Loucy (cell line): Measurements from ENCODE around the gene LRBA.

ENCODE experiments used
- H2AFZ ChIP-seq: fragments of 200-600 bp; sonication (generic); 2 replicates; pipeline ENCODE4 v1.6.0; 2016; ENCODE audit warnings: antibody characterized with exemption, mild to moderate bottlenecking, low read length, moderate library complexity
- H3F3A ChIP-seq: fragments of 200-600 bp; 2 replicates; pipeline ENCODE4 v1.6.0; 2016; ENCODE audit warnings: antibody characterized with exemption, low read depth, mild to moderate bottlenecking
- H3K27me3 ChIP-seq: fragments of 200-600 bp; sonication (generic); 2 replicates; pipeline ENCODE4 v1.6.1; 2014; ENCODE audit warnings: low read length, mild to moderate bottlenecking; ENCODE audit not compliant: insufficient read depth, poor library complexity, severe bottlenecking
- H3K36me3 ChIP-seq: fragments of 200-600 bp; sonication (generic); 2 replicates; pipeline ENCODE4 v1.6.1; 2016; ENCODE audit warnings: low read length; ENCODE audit not compliant: insufficient read depth
- H3K4me1 ChIP-seq: fragments of 200-600 bp; sonication (generic); 2 replicates; pipeline ENCODE4 v1.5.1; 2014; ENCODE audit warnings: low read length, mild to moderate bottlenecking; ENCODE audit not compliant: insufficient read depth, poor library complexity, severe bottlenecking
- H3K4me2 ChIP-seq: fragments of 200-600 bp; sonication (generic); 2 replicates; pipeline ENCODE4 v1.6.0; 2014; ENCODE audit warnings: antibody characterized with exemption, low read length, low read depth, mild to moderate bottlenecking; ENCODE audit not compliant: poor library complexity, severe bottlenecking
- H3K4me3 ChIP-seq: fragments of 200-600 bp; sonication (generic); 2 replicates; pipeline ENCODE4 v1.5.1; 2014; ENCODE audit warnings: low read length, mild to moderate bottlenecking, mixed read lengths; ENCODE audit not compliant: poor library complexity, severe bottlenecking
- H3K79me2 ChIP-seq: fragments of 200-600 bp; sonication (generic); 2 replicates; pipeline ENCODE4 v1.6.1; 2014; ENCODE audit warnings: low read length; ENCODE audit not compliant: insufficient read depth
- H3K9ac ChIP-seq: fragments of 200-600 bp; sonication (generic); 2 replicates; pipeline ENCODE4 v1.6.0; 2014; ENCODE audit warnings: mild to moderate bottlenecking, low read depth, low read length, moderate library complexity; ENCODE audit not compliant: poor library complexity, severe bottlenecking
- H3K9me2 ChIP-seq: fragments of 200-600 bp; sonication (generic); replicated peaks from 2 replicates; pipeline ENCODE4 v1.6.1; 2016; ENCODE audit warnings: low read depth, low read length, mixed read lengths
- H3K9me3 ChIP-seq: fragments of 200-600 bp; sonication (generic); 2 replicates; pipeline ENCODE4 v1.6.1; 2014; ENCODE audit warnings: mild to moderate bottlenecking, antibody characterized with exemption, low read length, low read depth; ENCODE audit not compliant: insufficient read depth
- H4K20me1 ChIP-seq: fragments of 200-600 bp; sonication (generic); 2 replicates; pipeline ENCODE4 v1.6.0; 2014; ENCODE audit warnings: antibody characterized with exemption, low read length, mild to moderate bottlenecking; ENCODE audit not compliant: insufficient read depth, poor library complexity, severe bottlenecking
- EZH2phosphoT487 ChIP-seq: fragments of 200-600 bp; IDR thresholded peaks from 2 replicates; pipeline ENCODE4 v1.6.1; 2018; ENCODE audit warnings: antibody characterized with exemption, mild to moderate bottlenecking, moderate library complexity, borderline replicate concordance
- TF ChIP-seq, protein P1 (sequence below): fragments of 200-600 bp; sonication (generic); conservative IDR thresholded peaks from 2 replicates; pipeline ENCODE4 v1.5.1; 2014; ENCODE audit warnings: mild to moderate bottlenecking, antibody characterized with exemption, low read length

The LRBA gene

DNA sequence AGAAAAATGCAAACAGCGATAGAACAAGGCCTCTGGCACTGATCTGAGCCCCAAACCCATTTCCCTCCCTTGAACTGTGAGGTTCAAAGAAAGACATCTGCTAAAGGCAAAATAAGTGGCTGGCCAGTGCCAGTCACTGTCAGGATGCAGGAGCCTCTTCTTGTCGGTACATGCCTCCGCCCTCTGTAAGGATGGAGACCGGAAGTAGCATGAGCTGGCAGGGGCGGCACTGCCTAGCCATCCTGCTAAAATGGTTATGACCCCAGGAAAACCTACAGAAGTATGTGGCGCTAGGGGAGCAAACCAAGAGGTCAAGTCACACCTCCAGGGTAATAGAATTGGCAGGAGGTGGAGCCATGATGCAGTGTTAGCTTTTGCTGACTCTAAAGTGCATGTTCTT, 756.5 kb downstream of the LRBA start:
- Histone ChIP-seq H3K79me2 (no peaks in the 10 kb centered on the region), H3K9me3 (no peaks in the 10 kb centered on the region), H3K36me3 (no peaks in the 10 kb centered on the region), H3K4me1 (no peaks in the 10 kb centered on the region), H3K27me3 (no peaks in the 10 kb centered on the region), H2AFZ (no peak overlapping the region), H3K4me3 (no peak overlapping the region), H3K9me2 (no peaks in the 10 kb centered on the region), H3K4me2 (no peak overlapping the region), H4K20me1 (no peaks in the 10 kb centered on the region), H3K9ac (no peak overlapping the region), H3F3A (no peaks in the 10 kb centered on the region)
- TF ChIP-seq EZH2phosphoT487, result no peak
- TF ChIP-seq, protein P1, sequence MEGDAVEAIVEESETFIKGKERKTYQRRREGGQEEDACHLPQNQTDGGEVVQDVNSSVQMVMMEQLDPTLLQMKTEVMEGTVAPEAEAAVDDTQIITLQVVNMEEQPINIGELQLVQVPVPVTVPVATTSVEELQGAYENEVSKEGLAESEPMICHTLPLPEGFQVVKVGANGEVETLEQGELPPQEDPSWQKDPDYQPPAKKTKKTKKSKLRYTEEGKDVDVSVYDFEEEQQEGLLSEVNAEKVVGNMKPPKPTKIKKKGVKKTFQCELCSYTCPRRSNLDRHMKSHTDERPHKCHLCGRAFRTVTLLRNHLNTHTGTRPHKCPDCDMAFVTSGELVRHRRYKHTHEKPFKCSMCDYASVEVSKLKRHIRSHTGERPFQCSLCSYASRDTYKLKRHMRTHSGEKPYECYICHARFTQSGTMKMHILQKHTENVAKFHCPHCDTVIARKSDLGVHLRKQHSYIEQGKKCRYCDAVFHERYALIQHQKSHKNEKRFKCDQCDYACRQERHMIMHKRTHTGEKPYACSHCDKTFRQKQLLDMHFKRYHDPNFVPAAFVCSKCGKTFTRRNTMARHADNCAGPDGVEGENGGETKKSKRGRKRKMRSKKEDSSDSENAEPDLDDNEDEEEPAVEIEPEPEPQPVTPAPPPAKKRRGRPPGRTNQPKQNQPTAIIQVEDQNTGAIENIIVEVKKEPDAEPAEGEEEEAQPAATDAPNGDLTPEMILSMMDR, result no peak

DNA sequence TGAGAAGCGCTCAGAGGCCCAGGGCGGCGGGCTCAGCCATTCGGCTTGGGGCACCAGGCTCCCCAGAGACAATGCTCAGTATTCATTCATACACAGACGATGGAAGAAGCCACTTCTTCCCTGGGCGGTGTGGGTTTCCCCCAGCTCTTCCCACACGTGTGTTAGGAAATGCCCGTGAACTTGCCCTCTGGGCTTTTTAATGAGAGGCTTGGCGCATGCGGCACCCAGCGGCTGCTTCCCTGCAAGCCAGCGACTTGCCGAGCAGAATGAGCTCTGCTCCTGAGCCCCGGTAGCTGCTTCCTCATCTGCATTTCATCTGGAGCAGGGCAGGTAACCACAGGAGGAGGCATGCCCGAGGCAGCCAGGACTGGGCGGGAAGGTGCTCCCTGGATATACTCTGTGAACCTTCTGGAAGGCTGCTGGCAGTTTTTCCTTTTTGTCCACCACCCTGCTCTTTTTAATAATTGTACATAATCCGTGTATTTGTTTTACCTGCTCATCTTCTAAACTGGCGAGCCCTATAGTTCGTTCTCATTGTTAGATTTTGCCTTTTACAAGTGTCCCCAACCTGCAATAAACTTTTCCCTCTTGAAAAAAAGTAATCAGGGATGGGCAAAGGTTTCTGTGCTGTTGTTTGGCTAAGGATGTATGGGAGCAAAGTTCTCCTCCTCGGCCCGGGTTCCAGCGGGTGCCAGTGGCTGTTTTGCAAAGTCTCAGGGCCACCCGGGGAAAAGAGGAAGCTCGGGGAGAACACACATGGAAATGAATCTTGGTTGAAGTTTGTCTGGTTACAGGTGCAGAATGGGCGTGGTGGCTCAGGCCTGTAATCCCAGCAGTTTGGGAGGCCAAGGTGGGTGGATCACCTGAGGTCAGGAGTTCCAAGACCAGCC, 758.0 kb downstream of the LRBA start:
- no peak overlapping the region for H3K4me2 ChIP-seq
- H3K36me3 ChIP-seq, result no peaks in the 10 kb centered on the region
- H3K4me3 ChIP-seq, result no peak overlapping the region
- no peaks in the 10 kb centered on the region for H3K79me2 ChIP-seq
- no peaks in the 10 kb centered on the region for H3K27me3 ChIP-seq
- no peaks in the 10 kb centered on the region for H4K20me1 ChIP-seq
- H3F3A ChIP-seq, result 0 out of 2 replicates have a peak, but pooled peaks cover 1% of the 10 kb centered on the region
- H3K4me1 ChIP-seq, result no peaks in the 10 kb centered on the region
- H3K9me2 ChIP-seq, result no peaks in the 10 kb centered on the region
- no peak for TF ChIP-seq EZH2phosphoT487
- TF ChIP-seq, protein P1, result no peak
- H3K9me3 ChIP-seq, result no peaks in the 10 kb centered on the region
- no peak overlapping the region for H3K9ac ChIP-seq
- no peak overlapping the region for H2AFZ ChIP-seq

DNA sequence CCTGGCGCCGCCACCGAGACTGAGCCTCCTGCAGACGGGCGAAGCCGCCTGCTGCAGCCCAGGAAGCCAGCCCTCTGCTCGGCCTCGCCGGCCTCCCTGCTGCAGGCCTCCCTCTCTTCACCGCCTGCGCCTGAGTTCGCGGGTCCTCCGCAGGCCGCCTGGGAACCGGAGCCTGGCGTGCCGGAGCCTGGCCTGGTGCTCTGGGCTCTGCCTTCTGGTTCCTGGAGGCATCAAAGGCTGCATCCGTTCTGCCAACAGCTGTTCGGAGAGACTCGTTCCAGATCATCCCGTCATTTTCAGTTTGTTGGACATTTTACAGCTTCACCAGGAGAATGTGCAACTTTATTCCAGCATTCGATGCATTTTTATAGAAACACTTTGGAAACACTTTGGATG, 758.9 kb downstream of the LRBA start:
- Histone ChIP-seq H3K9ac (no peak overlapping the region), H3K36me3 (no peaks in the 10 kb centered on the region), H3K27me3 (no peaks in the 10 kb centered on the region), H3K4me2 (no peak overlapping the region), H4K20me1 (no peaks in the 10 kb centered on the region), H3K9me2 (no peaks in the 10 kb centered on the region), H3K79me2 (no peaks in the 10 kb centered on the region), H3K4me1 (no peaks in the 10 kb centered on the region), H2AFZ (no peak overlapping the region), H3K9me3 (no peaks in the 10 kb centered on the region), H3K4me3 (no peak overlapping the region), H3F3A (0 out of 2 replicates have a peak, but pooled peaks cover 5% of the 10 kb centered on the region)
- TF ChIP-seq, protein P1, result no peak
- TF ChIP-seq EZH2phosphoT487, result no peak
